ENCODE results near the gene TXNIP. TPM values are rescaled to one million over a fixed set of nuclear protein-coding genes. Genes with fewer than 3 reads are reported as not detected.

TXNIP gene
- total RNA-seq, 2 experiments from 2014 or later = 240 to 262 TPM

Other genes starting within 250 kb of the TXNIP start
- gene RNF115, start 172.5 kb downstream of the TXNIP start, total RNA-seq = 10 to 100 TPM; 14.8 to 15.6 TPM
- 10 to 100 TPM; 34.5 to 38.7 TPM for gene POLR3C, start 172.4 kb downstream of the TXNIP start, total RNA-seq
- 1 to 10 TPM; 2.7 to 3.4 TPM for gene NUDT17, start 150.9 kb downstream of the TXNIP start, total RNA-seq
- 10 to 100 TPM; 17.9 to 18.8 TPM for gene PIAS3, start 137.5 kb downstream of the TXNIP start, total RNA-seq
- under 1 TPM; 0.40 to 0.42 TPM for gene ANKRD35, start 110.7 kb downstream of the TXNIP start, total RNA-seq
- gene ITGA10, start 86.5 kb downstream of the TXNIP start, total RNA-seq = 1 to 10 TPM; 1.5 to 1.9 TPM
- gene PEX11B, start 77.9 kb downstream of the TXNIP start, total RNA-seq = 10 to 100 TPM; 36.9 to 44.6 TPM
- 100 to 1,000 TPM; 175 to 188 TPM for gene RBM8A, start 69.1 kb downstream of the TXNIP start, total RNA-seq
- 10 to 100 TPM; 49.5 to 57.5 TPM for gene LIX1L, start 38.6 kb downstream of the TXNIP start, total RNA-seq
- 1 to 10 TPM; 2.0 to 2.2 TPM for gene ANKRD34A, start 32.0 kb downstream of the TXNIP start, total RNA-seq
- 10 to 100 TPM; 27.3 to 29.2 TPM for gene POLR3GL, start 31.9 kb downstream of the TXNIP start, total RNA-seq
- gene HJV, start 25.2 kb upstream of the TXNIP start, total RNA-seq = not detected
- 1 to 10 TPM; 2.7 to 2.8 TPM for gene NBPF10, start 148.2 kb upstream of the TXNIP start, total RNA-seq
- 10 to 100 TPM; 31.3 to 35.4 TPM for gene NOTCH2NLA, start 232.4 kb upstream of the TXNIP start, total RNA-seq